ENCODE data around the gene SLC10A7. TPM values are rescaled to one million over a fixed set of nuclear protein-coding genes. Genes with fewer than 3 reads are reported as not detected.

Gene SLC10A7
- total and polyA plus RNA-seq, 10 of the 15 experiments (the other 5 are each of a cell fraction or from before 2014, with no cell fraction given): 4.6 to 23.7 (median 15.6) TPM

GRCh38 chr4:146495269-146495668 is 26.5 kb downstream of the SLC10A7 start:
- ChIA-PET POLR2A (no interaction called here), RAD21 (ENCODE audit: unreplicated experiment) (no interaction called here), SMC1A (ENCODE audit: uncharacterized antibody, unreplicated experiment) (interaction anchor here (1.0 to 3.2 kb wide), 3 partner anchors 9 to 138 kb away, joined by 3 to 18 read pairs (median 3); no protein-coding TSS in a partner anchor), CTCF (interaction anchor here (0.7 kb wide), 1 partner anchor 236 kb away, joined by 3 read pairs; no protein-coding TSS in a partner anchor)
- no peak overlapping the region for H2AFZ ChIP-seq (ENCODE audit: control insufficient read depth, low read depth, low read length)
- in situ Hi-C loops (cut with MboI): no loop called here
- H3K9me3 ChIP-seq (replicated peaks; ENCODE audit: control insufficient read depth, insufficient read depth, low read length): no peaks in the 10 kb centered on the region
- H3K9ac ChIP-seq (ENCODE audit: control insufficient read depth, insufficient read depth, low read length): no peak overlapping the region
- ATAC-seq: no peak
- intact Hi-C loops (cut with micrococcal nuclease; ENCODE audit: unreplicated experiment): no loop called here
- H3K4me1 ChIP-seq (ENCODE audit: control insufficient read depth, insufficient read depth, low read length): no peaks in the 10 kb centered on the region
- H3K4me3 ChIP-seq: no peak overlapping the region
- H3K27ac ChIP-seq (ENCODE audit: control insufficient read depth, insufficient read depth): no peak overlapping the region
- no peak for TF ChIP-seq RBBP5 (conservative IDR thresholded peaks at IDR 0.05)
- no peak for TF ChIP-seq KDM1A (IDR thresholded peaks at IDR 0.05; ENCODE audit: borderline replicate concordance)
- TF ChIP-seq EZH2 (IDR thresholded peaks at IDR 0.05; ENCODE audit: borderline replicate concordance, control insufficient read depth, low read depth, low read length): no peak
- no peak for TF ChIP-seq POU2F2 (IDR thresholded peaks at IDR 0.05; ENCODE audit: borderline replicate concordance, low read depth, low read length)
- TF ChIP-seq NBN (IDR thresholded peaks at IDR 0.05): no peak
- peaks cover 0 to 4% of the 10 kb centered on the region in 2 experiments; a peak in 1 of 4 replicates for H3K36me3 ChIP-seq (ENCODE audit: control insufficient read depth in 2 of 2, insufficient read depth in 2 of 2, low read length in 1 of 2)
- FAIRE-seq: no peak
- no peaks in the 10 kb centered on the region for H3K79me2 ChIP-seq (ENCODE audit: control insufficient read depth, insufficient read depth, low read length)
- H3K27me3 ChIP-seq (replicated peaks in 1 of 2; ENCODE audit: control insufficient read depth in 2 of 2, insufficient read depth in 2 of 2, low read length in 1 of 2): no peaks in the 10 kb centered on the region
- no peak for DNase-seq (ENCODE audit: low read depth, low spot score)
- H3K4me2 ChIP-seq (ENCODE audit: control insufficient read depth, insufficient read depth): no peak overlapping the region
- no TSS peak for BruUV-seq (replicated peaks)
- H4K20me1 ChIP-seq (ENCODE audit: control insufficient read depth, insufficient read depth): no peaks in the 10 kb centered on the region
- 100% methylated on average over 1 of the region's 1 CpG for whole genome bisulfite sequencing (ENCODE audit: insufficient coverage, insufficient replicate concordance, low lambda C conversion rate, missing lambda C conversion rate)

GRCh38 chr4:146494143-146494542 is 27.6 kb downstream of the SLC10A7 start:
- ChIA-PET POLR2A (no interaction called here), CTCF (no interaction called here), SMC1A (ENCODE audit: uncharacterized antibody, unreplicated experiment) (interaction anchor here (3.2 kb wide), 1 partner anchor 8 kb away, joined by 18 read pairs; no protein-coding TSS in a partner anchor), RAD21 (ENCODE audit: unreplicated experiment) (no interaction called here)
- Histone ChIP-seq H3K27me3 (replicated peaks in 1 of 2; ENCODE audit: control insufficient read depth in 2 of 2, insufficient read depth in 2 of 2, low read length in 1 of 2) (no peaks in the 10 kb centered on the region), H2AFZ (ENCODE audit: control insufficient read depth, low read depth, low read length) (no peak overlapping the region), H3K4me2 (ENCODE audit: control insufficient read depth, insufficient read depth) (no peak overlapping the region), H3K27ac (ENCODE audit: control insufficient read depth, insufficient read depth) (no peak overlapping the region), H3K4me1 (ENCODE audit: control insufficient read depth, insufficient read depth, low read length) (no peaks in the 10 kb centered on the region), H3K4me3 (no peak overlapping the region), H3K36me3 (ENCODE audit: control insufficient read depth in 2 of 2, insufficient read depth in 2 of 2, low read length in 1 of 2) (no peaks in the 10 kb centered on the region), H3K79me2 (ENCODE audit: control insufficient read depth, insufficient read depth, low read length) (no peaks in the 10 kb centered on the region), H4K20me1 (ENCODE audit: control insufficient read depth, insufficient read depth) (no peaks in the 10 kb centered on the region), H3K9me3 (replicated peaks; ENCODE audit: control insufficient read depth, insufficient read depth, low read length) (no peaks in the 10 kb centered on the region), H3K9ac (ENCODE audit: control insufficient read depth, insufficient read depth, low read length) (no peak overlapping the region)
- intact Hi-C loops (cut with micrococcal nuclease; ENCODE audit: unreplicated experiment) (no loop called here), in situ Hi-C loops (cut with MboI) (no loop called here)
- ATAC-seq (no peak), FAIRE-seq (no peak), DNase-seq (ENCODE audit: low read depth, low spot score) (no peak)
- 100% methylated on average over 6 of the region's 6 CpGs for WGBS (ENCODE audit: insufficient coverage, insufficient replicate concordance, low lambda C conversion rate, missing lambda C conversion rate)
- TF ChIP-seq TCF12 (IDR thresholded peaks at IDR 0.05; ENCODE audit: low read depth, low read length) (no peak), SUPT20H (IDR thresholded peaks at IDR 0.05; ENCODE audit: borderline replicate concordance, control insufficient read depth, low read depth, low read length) (no peak), NR2F1 (conservative IDR thresholded peaks at IDR 0.05) (no peak), CHD2 (IDR thresholded peaks at IDR 0.05; ENCODE audit: borderline replicate concordance, low read depth, low read length) (no peak), ATF2 (IDR thresholded peaks at IDR 0.05; ENCODE audit: low read length) (no peak), TCF7 (IDR thresholded peaks at IDR 0.05; ENCODE audit: borderline replicate concordance) (no peak), KDM1A (IDR thresholded peaks at IDR 0.05; ENCODE audit: borderline replicate concordance) (no peak)
- no TSS peak for BruUV-seq (replicated peaks)
